ENCODE results near the gene MYL4.

GRCh38 chr17:47229535-47230443 is 20.6 kb downstream of the MYL4 start:
- TF ChIP-seq, protein P1, sequence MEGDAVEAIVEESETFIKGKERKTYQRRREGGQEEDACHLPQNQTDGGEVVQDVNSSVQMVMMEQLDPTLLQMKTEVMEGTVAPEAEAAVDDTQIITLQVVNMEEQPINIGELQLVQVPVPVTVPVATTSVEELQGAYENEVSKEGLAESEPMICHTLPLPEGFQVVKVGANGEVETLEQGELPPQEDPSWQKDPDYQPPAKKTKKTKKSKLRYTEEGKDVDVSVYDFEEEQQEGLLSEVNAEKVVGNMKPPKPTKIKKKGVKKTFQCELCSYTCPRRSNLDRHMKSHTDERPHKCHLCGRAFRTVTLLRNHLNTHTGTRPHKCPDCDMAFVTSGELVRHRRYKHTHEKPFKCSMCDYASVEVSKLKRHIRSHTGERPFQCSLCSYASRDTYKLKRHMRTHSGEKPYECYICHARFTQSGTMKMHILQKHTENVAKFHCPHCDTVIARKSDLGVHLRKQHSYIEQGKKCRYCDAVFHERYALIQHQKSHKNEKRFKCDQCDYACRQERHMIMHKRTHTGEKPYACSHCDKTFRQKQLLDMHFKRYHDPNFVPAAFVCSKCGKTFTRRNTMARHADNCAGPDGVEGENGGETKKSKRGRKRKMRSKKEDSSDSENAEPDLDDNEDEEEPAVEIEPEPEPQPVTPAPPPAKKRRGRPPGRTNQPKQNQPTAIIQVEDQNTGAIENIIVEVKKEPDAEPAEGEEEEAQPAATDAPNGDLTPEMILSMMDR (IDR thresholded peaks at IDR 0.05; ENCODE audit: low read length): peak; percentile 96
- TF ChIP-seq EZH2 (IDR thresholded peaks at IDR 0.05; ENCODE audit: borderline replicate concordance, low read length): no peak
